Measurements from ENCODE around the gene PEX1. TPM values are rescaled to one million over a fixed set of nuclear protein-coding genes. Genes with fewer than 3 reads are reported as not detected.
"Not testable (repeated sequence)": the region's sequence is repeated elsewhere in the genome, so short reads cannot be mapped to it uniquely, and the experiment has no call there.

The PEX1 gene
- total RNA-seq, 4 donors from 2014 or later, result 30.6 to 49.5 (median 35.6) TPM

GRCh38 chr7:92546856-92547497, 18.7 kb upstream of the PEX1 start:
- no peak for DNase-seq
- H3K9me3 ChIP-seq, result no peaks in the 10 kb centered on the region
- 91 to 97% methylated on average over 9 to 17 of the region's 17 CpGs for WGBS, 2 donors
- H3K36me3 ChIP-seq, result no peaks in the 10 kb centered on the region
- H3K27me3 ChIP-seq, result no peaks in the 10 kb centered on the region
- no peaks in the 10 kb centered on the region for H3K4me1 ChIP-seq
- intact Hi-C loops (cut with DNase I), result no loop called here
- no peak for TF ChIP-seq CTCF (IDR thresholded peaks at IDR 0.05)
- TF ChIP-seq POLR2A (IDR thresholded peaks at IDR 0.05), result no peak
- H3K4me3 ChIP-seq (replicated peaks in 1 of 3), result no peak overlapping the region
- no peak overlapping the region for H3K27ac ChIP-seq

- H3K9me3 ChIP-seq; H3K27ac ChIP-seq; H3K36me3 ChIP-seq; H3K4me3 ChIP-seq (replicated peaks in 1 of 3); H3K4me1 ChIP-seq; intact Hi-C loops (cut with DNase I); H3K27me3 ChIP-seq; DNase-seq: not testable (repeated sequence)
- WGBS, 2 donors, result 90 to 93% methylated on average over 10 of the region's 30 CpGs
Measured at GRCh38 chr7:92545116-92545515, 16.8 kb upstream of the PEX1 start.

GRCh38 chr7:92543542-92543941, 15.2 kb upstream of the PEX1 start:
- H3K4me3 ChIP-seq (replicated peaks in 1 of 3); H3K36me3 ChIP-seq; intact Hi-C loops (cut with DNase I); H3K9me3 ChIP-seq; H3K27me3 ChIP-seq; DNase-seq; H3K4me1 ChIP-seq; H3K27ac ChIP-seq: not testable (repeated sequence)
- WGBS, 2 donors, result 90 to 95% methylated on average over 3 of the region's 3 CpGs

GRCh38 chr7:92534572-92534971, 6.3 kb upstream of the PEX1 start:
- Histone ChIP-seq H3K4me1 (peaks cover 3 to 12% of the 10 kb centered on the region in 2 donors), H3K27ac (no peak overlapping the region), H3K9me3 (no peaks in the 10 kb centered on the region), H3K4me3 (replicated peaks in 1 of 3) (no peak overlapping the region), H3K27me3 (no peaks in the 10 kb centered on the region), H3K36me3 (peaks cover 51 to 59% of the 10 kb centered on the region in 2 donors)
- 95% methylated on average over 9 of the region's 9 CpGs for WGBS, 2 donors
- DNase-seq, result no peak
- intact Hi-C loops (cut with DNase I), result no loop called here
- TF ChIP-seq POLR2A (IDR thresholded peaks at IDR 0.05) (no peak), CTCF (IDR thresholded peaks at IDR 0.05) (no peak)

GRCh38 chr7:92528958-92529264, 591 bp upstream of the PEX1 start:
- Histone ChIP-seq H3K27me3 (no peaks in the 10 kb centered on the region), H3K9me3 (no peaks in the 10 kb centered on the region), H3K4me3 (replicated peaks in 1 of 3) (peak overlapping the region; percentile 47 to 97 (median 80)), H3K36me3 (peaks cover 23 to 25% of the 10 kb centered on the region in 2 donors), H3K27ac (peak overlapping the region; percentile 40 to 87 (median 86)), H3K4me1 (peaks cover 8 to 13% of the 10 kb centered on the region in 2 donors)
- no peak for TF ChIP-seq POLR2A (IDR thresholded peaks at IDR 0.05)
- no peak for TF ChIP-seq CTCF (IDR thresholded peaks at IDR 0.05)
- intact Hi-C loops (cut with DNase I), result no loop called here
- WGBS, 2 donors, result 1 to 2% methylated on average over 11 to 13 of the region's 13 CpGs
- no peak for DNase-seq

GRCh38 chr7:92527300-92528187, 776 bp downstream of the PEX1 start:
- Histone ChIP-seq H3K27ac (peak overlapping the region; percentile 30 to 86 (median 42)), H3K4me1 (peaks cover 8 to 13% of the 10 kb centered on the region in 2 donors), H3K9me3 (no peaks in the 10 kb centered on the region), H3K4me3 (replicated peaks in 1 of 3) (peak overlapping the region; percentile 69 to 97 (median 91)), H3K27me3 (no peaks in the 10 kb centered on the region), H3K36me3 (peaks cover 11 to 12% of the 10 kb centered on the region in 2 donors)
- WGBS, 2 donors, result 0% methylated on average over 29 to 31 of the region's 31 CpGs
- DNase-seq, result peak; percentile 49 to 54
- intact Hi-C loops (cut with DNase I), result no loop called here
- TF ChIP-seq POLR2A (IDR thresholded peaks at IDR 0.05), result no peak
- TF ChIP-seq CTCF (IDR thresholded peaks at IDR 0.05), result no peak
